Stimulated activated CD8-positive, alpha-beta memory T cell treated with anti-CD3 and anti-CD28 coated beads, Interleukin-4, amount 100 ng/mL, for 48 hours (primary cell): ENCODE measurements around the gene TSPY4.
"Not testable (repeated sequence)": the region's sequence is repeated elsewhere in the genome, so short reads cannot be mapped to it uniquely, and the experiment has no call there.

ENCODE experiments used
- DNase-seq: peaks from one replicate; pipeline ENCODE4 v3.0.0-alpha.2; 2020

TSPY4 gene, protein sequence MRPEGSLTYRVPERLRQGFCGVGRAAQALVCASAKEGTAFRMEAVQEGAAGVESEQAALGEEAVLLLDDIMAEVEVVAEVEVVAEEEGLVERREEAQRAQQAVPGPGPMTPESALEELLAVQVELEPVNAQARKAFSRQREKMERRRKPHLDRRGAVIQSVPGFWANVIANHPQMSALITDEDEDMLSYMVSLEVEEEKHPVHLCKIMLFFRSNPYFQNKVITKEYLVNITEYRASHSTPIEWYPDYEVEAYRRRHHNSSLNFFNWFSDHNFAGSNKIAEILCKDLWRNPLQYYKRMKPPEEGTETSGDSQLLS

DNA sequence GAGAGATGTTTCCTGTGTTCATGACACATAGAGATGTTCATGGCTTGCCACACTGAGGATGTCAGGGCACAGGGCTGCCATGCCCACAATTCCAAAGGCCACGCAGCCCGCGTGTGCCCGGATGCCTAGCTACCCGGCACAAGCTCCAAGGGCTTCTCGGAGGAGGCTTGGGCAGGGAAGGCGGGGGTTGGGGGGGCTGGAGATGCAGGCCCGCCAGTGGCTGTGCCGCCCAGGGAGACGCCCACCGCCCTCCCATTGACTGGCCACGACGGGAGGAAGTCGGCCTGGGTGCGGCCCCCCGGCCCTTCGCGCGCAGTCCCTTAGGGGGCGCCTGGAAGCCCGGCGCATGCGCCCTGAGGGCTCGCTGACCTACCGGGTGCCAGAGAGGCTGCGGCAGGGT lies at the start of gene TSPY4:
Gene TSPY4, plus strand, starts transcription at position 301 of the 400 bp plus-strand sequence. Its CDS starts 46 bp downstream, at position 347.
- not testable (repeated sequence) for DNase-seq

GRCh38 chrY:9320996-9321395 lies 16.3 kb upstream of the TSPY4 start:
- no peak for DNase-seq

- not testable (repeated sequence) for DNase-seq
These were observed 20.2 kb downstream of the TSPY4 start, which contains the start of gene TSPY8 for GRCh38 chrY:9357497-9357896. Gene TSPY8 (plus strand): TSS chrY:9357797. CDS start chrY:9357843, 46 bp downstream.
